Karpas-422 (cell line): ENCODE results near the gene RELN. TPM values are rescaled to one million over a fixed set of nuclear protein-coding genes. Genes with fewer than 3 reads are reported as not detected.

Experiments
- DNase-seq: peaks from one replicate; pipeline ENCODE4 v3.0.0-alpha.2; 2015
- H2AFZ ChIP-seq: fragments of 200-600 bp; sonication (generic); 2 replicates; pipeline ENCODE4 v1.6.1; 2014; ENCODE audit warnings: antibody characterized with exemption, low read length, mixed read lengths
- H3K27ac ChIP-seq: fragments of 200-600 bp; sonication (generic); 2 replicates; pipeline ENCODE4 v1.5.1; 2014; ENCODE audit warnings: mild to moderate bottlenecking, low read length, moderate library complexity
- H3K27me3 ChIP-seq: fragments of 200-600 bp; sonication (generic); 2 replicates; pipeline ENCODE4 v1.6.1; 2014; ENCODE audit warnings: low read length, mixed read lengths
- H3K36me3 ChIP-seq: fragments of 200-600 bp; sonication (generic); 2 replicates; pipeline ENCODE4 v1.6.1; 2014; ENCODE audit warnings: low read length, mixed read lengths; ENCODE audit not compliant: insufficient read depth
- H3K4me1 ChIP-seq: fragments of 200-600 bp; sonication (generic); 2 replicates; pipeline ENCODE4 v1.6.1; 2014; ENCODE audit warnings: mild to moderate bottlenecking, low read length, mixed read lengths
- H3K4me2 ChIP-seq: fragments of 200-600 bp; sonication (generic); 2 replicates; pipeline ENCODE4 v1.6.1; 2014; ENCODE audit warnings: low read length, low read depth, mild to moderate bottlenecking; ENCODE audit not compliant: poor library complexity, severe bottlenecking
- H3K4me3 ChIP-seq: fragments of 200-600 bp; sonication (generic); 2 replicates; pipeline ENCODE4 v1.5.1; 2014; ENCODE audit warnings: mild to moderate bottlenecking, antibody characterized with exemption, low read length, mixed read lengths
- H3K79me2 ChIP-seq: fragments of 200-600 bp; sonication (generic); 2 replicates; pipeline ENCODE4 v1.6.1; 2014; ENCODE audit warnings: mild to moderate bottlenecking, low read length, mixed read lengths
- H3K9ac ChIP-seq: fragments of 200-600 bp; sonication (generic); 2 replicates; pipeline ENCODE4 v1.6.0; 2014; ENCODE audit warnings: low read length
- H3K9me2 ChIP-seq: fragments of 200-600 bp; sonication (generic), shearing (Covaris generic); replicated peaks from 2 replicates; pipeline ENCODE4 v1.6.0; 2014; ENCODE audit warnings: mild to moderate bottlenecking, low read length, moderate library complexity; ENCODE audit not compliant: insufficient read depth
- H3K9me3 ChIP-seq: fragments of 300-700, 200-600 bp; sonication (generic); 2 replicates; pipeline ENCODE4 v1.6.1; 2014; ENCODE audit warnings: low read length, mixed read lengths
- H4K20me1 ChIP-seq: fragments of 200-600 bp; sonication (generic); 2 replicates; pipeline ENCODE4 v1.6.1; 2014; ENCODE audit warnings: mild to moderate bottlenecking, antibody characterized with exemption, low read length, low read depth; ENCODE audit not compliant: insufficient read depth
- total RNA-seq: library from RNA; depleted of rRNA; stranded (reverse); fragments of >200 nt; shearing (Covaris generic); gene quantifications from 2 replicates; pipeline ENCODE4 v1.2.3, GENCODE V29; 2014; ENCODE audit warnings: low replicate concordance

The RELN gene
- total RNA-seq, 1 experiment from 2014 or later: not detected

GRCh38 chr7:103772171-103772773 is 217.2 kb downstream of the RELN start:
- Histone ChIP-seq H3K9ac (no peak overlapping the region), H3K36me3 (no peaks in the 10 kb centered on the region), H3K27me3 (no peaks in the 10 kb centered on the region), H3K9me2 (no peaks in the 10 kb centered on the region), H3K79me2 (no peaks in the 10 kb centered on the region), H3K9me3 (no peaks in the 10 kb centered on the region), H3K27ac (no peak overlapping the region), H2AFZ (no peak overlapping the region), H3K4me2 (no peak overlapping the region), H4K20me1 (no peaks in the 10 kb centered on the region), H3K4me1 (no peaks in the 10 kb centered on the region), H3K4me3 (no peak overlapping the region)
- DNase-seq: no peak

GRCh38 chr7:103771294-103771693 is 218.2 kb downstream of the RELN start:
- DNase-seq: no peak
- Histone ChIP-seq H3K9me2 (no peaks in the 10 kb centered on the region), H3K9ac (no peak overlapping the region)

DNA sequence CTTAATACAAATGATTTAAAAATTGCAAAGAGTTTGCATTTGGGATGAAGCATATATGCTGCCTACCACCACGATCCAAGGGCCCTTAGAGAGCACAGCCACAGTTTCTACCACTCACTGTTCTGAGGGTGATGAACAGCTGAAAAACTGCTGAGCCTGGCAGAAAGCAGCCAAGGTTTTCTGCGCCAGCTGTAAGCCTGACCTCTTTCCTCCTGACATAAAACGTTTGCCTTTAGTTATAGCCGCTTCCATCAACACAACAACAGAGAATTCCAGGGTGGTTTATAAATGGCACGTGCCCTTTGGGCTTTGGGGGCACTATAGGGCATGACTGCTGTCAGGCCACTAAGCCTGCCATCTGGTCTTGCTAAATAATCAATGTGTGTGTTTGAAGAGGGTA is 222.8 kb downstream of the RELN start:
- no peak overlapping the region for H3K4me2 ChIP-seq
- no peak overlapping the region for H2AFZ ChIP-seq
- H3K36me3 ChIP-seq: no peaks in the 10 kb centered on the region

More at GRCh38 chr7:103771294-103771693, 218.2 kb downstream of the RELN start:
- H3K4me2 ChIP-seq: no peak overlapping the region
- no peaks in the 10 kb centered on the region for H4K20me1 ChIP-seq
- no peak overlapping the region for H2AFZ ChIP-seq
- no peaks in the 10 kb centered on the region for H3K36me3 ChIP-seq
- H3K27me3 ChIP-seq: no peaks in the 10 kb centered on the region
- no peaks in the 10 kb centered on the region for H3K9me3 ChIP-seq
- H3K27ac ChIP-seq: no peak overlapping the region
- no peaks in the 10 kb centered on the region for H3K79me2 ChIP-seq
- no peak overlapping the region for H3K4me3 ChIP-seq
- no peaks in the 10 kb centered on the region for H3K4me1 ChIP-seq

DNA sequence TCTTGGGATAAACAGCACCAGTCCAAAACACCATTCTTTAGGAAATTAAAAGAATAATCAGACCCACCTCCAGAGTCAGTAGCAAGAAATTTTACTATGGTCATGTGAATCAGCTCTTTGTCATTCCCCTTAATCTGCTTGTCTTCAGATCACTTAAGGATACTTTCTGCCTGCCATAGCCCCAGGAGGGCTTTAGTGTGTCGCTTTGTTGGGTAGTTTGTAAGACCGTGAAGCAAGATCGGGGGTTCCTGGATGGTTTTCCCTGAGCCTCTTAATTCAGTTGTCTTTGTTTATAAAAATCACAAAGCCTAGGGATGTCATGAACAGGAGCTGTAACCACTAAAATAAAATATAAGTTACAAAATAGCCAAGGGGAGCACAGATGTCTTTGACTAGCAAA is 223.6 kb downstream of the RELN start:
- Histone ChIP-seq H3K27me3 (no peaks in the 10 kb centered on the region), H3K4me1 (no peaks in the 10 kb centered on the region), H2AFZ (no peak overlapping the region), H3K9ac (no peak overlapping the region), H3K9me2 (no peaks in the 10 kb centered on the region), H3K36me3 (no peaks in the 10 kb centered on the region), H4K20me1 (no peaks in the 10 kb centered on the region), H3K4me2 (no peak overlapping the region), H3K4me3 (no peak overlapping the region), H3K9me3 (no peaks in the 10 kb centered on the region), H3K79me2 (no peaks in the 10 kb centered on the region), H3K27ac (no peak overlapping the region)
- DNase-seq: no peak

More for the DNA sequence above, 222.8 kb downstream of the RELN start:
- no peak overlapping the region for H3K4me3 ChIP-seq
- H3K9me2 ChIP-seq: no peaks in the 10 kb centered on the region
- H3K9ac ChIP-seq: no peak overlapping the region
- DNase-seq: no peak
- H3K9me3 ChIP-seq: no peaks in the 10 kb centered on the region
- no peak overlapping the region for H3K27ac ChIP-seq
- no peaks in the 10 kb centered on the region for H3K4me1 ChIP-seq
- no peaks in the 10 kb centered on the region for H3K79me2 ChIP-seq
- no peaks in the 10 kb centered on the region for H3K27me3 ChIP-seq
- no peaks in the 10 kb centered on the region for H4K20me1 ChIP-seq

GRCh38 chr7:103764901-103765300 is 224.6 kb downstream of the RELN start:
- H3K9me3 ChIP-seq: no peaks in the 10 kb centered on the region
- H3K79me2 ChIP-seq: no peaks in the 10 kb centered on the region
- H3K4me1 ChIP-seq: no peaks in the 10 kb centered on the region
- H3K9me2 ChIP-seq: no peaks in the 10 kb centered on the region
- no peak overlapping the region for H3K9ac ChIP-seq
- H3K27me3 ChIP-seq: no peaks in the 10 kb centered on the region
- no peak overlapping the region for H3K27ac ChIP-seq
- no peak overlapping the region for H3K4me2 ChIP-seq
- DNase-seq: no peak
- H2AFZ ChIP-seq: no peak overlapping the region
- H4K20me1 ChIP-seq: no peaks in the 10 kb centered on the region
- no peak overlapping the region for H3K4me3 ChIP-seq
- no peaks in the 10 kb centered on the region for H3K36me3 ChIP-seq

DNA sequence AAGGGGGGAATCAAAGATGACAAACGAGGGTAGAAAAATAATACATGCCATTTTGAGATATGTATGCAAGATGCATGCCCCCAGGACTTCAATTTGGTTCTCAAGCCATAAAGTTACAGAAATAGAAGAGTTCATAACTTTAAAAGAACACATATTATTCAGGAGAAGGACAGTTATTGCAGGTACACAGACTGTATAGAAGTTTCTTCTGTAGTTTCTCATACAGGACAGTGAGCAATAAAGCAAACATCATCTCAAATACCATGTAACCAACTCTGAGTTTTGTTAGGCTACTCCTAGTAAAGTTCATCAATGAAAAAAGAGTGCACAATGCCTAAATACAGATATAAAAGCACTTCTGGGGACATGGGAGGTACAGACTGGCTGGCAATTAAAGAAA is 226.6 kb downstream of the RELN start:
- Histone ChIP-seq H3K36me3 (no peaks in the 10 kb centered on the region), H2AFZ (no peak overlapping the region), H3K9me3 (no peaks in the 10 kb centered on the region), H3K9ac (no peak overlapping the region), H3K4me3 (no peak overlapping the region), H3K79me2 (no peaks in the 10 kb centered on the region), H4K20me1 (no peaks in the 10 kb centered on the region), H3K27ac (no peak overlapping the region), H3K9me2 (no peaks in the 10 kb centered on the region), H3K27me3 (no peaks in the 10 kb centered on the region), H3K4me2 (no peak overlapping the region), H3K4me1 (no peaks in the 10 kb centered on the region)
- DNase-seq: no peak

- Histone ChIP-seq H3K4me3 (no peak overlapping the region), H3K27ac (no peak overlapping the region), H3K9me3 (no peaks in the 10 kb centered on the region), H3K4me1 (no peaks in the 10 kb centered on the region), H3K27me3 (no peaks in the 10 kb centered on the region), H3K36me3 (no peaks in the 10 kb centered on the region), H3K9ac (no peak overlapping the region), H3K79me2 (no peaks in the 10 kb centered on the region), H3K4me2 (no peak overlapping the region), H4K20me1 (no peaks in the 10 kb centered on the region), H2AFZ (no peak overlapping the region), H3K9me2 (no peaks in the 10 kb centered on the region)
- no peak for DNase-seq
These were observed 227.2 kb downstream of the RELN start for GRCh38 chr7:103762065-103762760.

GRCh38 chr7:103752995-103753394 is 236.5 kb downstream of the RELN start:
- Histone ChIP-seq H3K4me3 (no peak overlapping the region), H4K20me1 (no peaks in the 10 kb centered on the region), H3K9ac (no peak overlapping the region), H3K79me2 (no peaks in the 10 kb centered on the region), H3K4me1 (no peaks in the 10 kb centered on the region), H3K9me3 (no peaks in the 10 kb centered on the region), H3K4me2 (no peak overlapping the region), H3K27me3 (no peaks in the 10 kb centered on the region), H3K36me3 (no peaks in the 10 kb centered on the region), H3K9me2 (no peaks in the 10 kb centered on the region), H3K27ac (no peak overlapping the region), H2AFZ (no peak overlapping the region)
- peak; percentile 43 for DNase-seq
